Right lobe of liver (tissue), 4 donors: ENCODE results near the gene DCAF5.

ENCODE experiments used
- CTCF ChIP-seq, 4 donors: fragments of 200-600 bp in 3 of 4; fragments of 450-650 bp in 1 of 4; IDR thresholded peaks; one replicate each; pipeline versions ENCODE4 v1.5.1 to v1.8.0; 2016 to 2022; ENCODE audit warnings: antibody characterized with exemption in 4 of 4, mild to moderate bottlenecking in 2 of 4
- POLR2A ChIP-seq: fragments of 450-650 bp; IDR thresholded peaks from one replicate; pipeline ENCODE4 v1.6.1; 2017; ENCODE audit warnings: antibody characterized with exemption, mild to moderate bottlenecking
- donor health status: DM: no; HTN: no; CAD: no.
- donor health status: DM: no; HTN: no; CAD: no.
- donor health status: DM: no; HTN: yes; CAD: no.

- TF ChIP-seq POLR2A (no peak), CTCF (IDR thresholded peaks at IDR 0.05) (no peak)
These were observed 107.0 kb downstream of the DCAF5 start for GRCh38 chr14:69045857-69046475.
